NK-92 (cell line): ENCODE measurements around the gene BUB3.

Experiments
- DNase-seq: peaks from one replicate; lab custom pipeline; 2025; ENCODE audit not compliant: unreplicated experiment; lab: John Stamatoyannopoulos, UW

Gene BUB3, protein sequence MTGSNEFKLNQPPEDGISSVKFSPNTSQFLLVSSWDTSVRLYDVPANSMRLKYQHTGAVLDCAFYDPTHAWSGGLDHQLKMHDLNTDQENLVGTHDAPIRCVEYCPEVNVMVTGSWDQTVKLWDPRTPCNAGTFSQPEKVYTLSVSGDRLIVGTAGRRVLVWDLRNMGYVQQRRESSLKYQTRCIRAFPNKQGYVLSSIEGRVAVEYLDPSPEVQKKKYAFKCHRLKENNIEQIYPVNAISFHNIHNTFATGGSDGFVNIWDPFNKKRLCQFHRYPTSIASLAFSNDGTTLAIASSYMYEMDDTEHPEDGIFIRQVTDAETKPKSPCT

DNA sequence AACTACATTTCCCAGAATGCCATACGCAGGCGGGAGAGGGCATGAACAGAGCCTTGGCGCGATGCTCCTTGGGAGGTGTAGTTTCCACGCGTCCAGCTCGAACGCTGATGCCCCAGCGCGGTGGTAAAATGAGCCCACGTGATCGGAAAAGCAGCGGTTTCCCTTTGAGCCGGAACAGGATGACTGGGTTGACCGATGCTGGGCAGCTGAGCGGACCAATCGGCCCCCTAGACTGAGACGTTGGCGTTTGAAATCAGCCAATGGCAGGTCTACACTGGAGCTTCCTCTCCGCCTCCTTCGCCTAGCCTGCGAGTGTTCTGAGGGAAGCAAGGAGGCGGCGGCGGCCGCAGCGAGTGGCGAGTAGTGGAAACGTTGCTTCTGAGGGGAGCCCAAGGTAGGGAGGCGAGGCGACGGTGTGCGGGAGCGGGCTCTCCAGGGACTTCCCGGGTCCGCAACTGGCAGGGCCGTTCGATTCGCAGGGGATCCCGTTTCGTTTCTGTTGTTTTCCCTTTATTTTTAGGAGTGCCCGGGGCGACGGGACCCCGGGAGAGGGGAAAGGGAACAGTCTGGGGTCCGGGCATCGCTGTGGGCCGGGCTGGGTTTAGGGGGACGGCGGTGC, at the start of gene BUB3:
TSS of gene BUB3 (plus strand) at position 311 of the 619 bp plus-strand sequence. CDS start 516 bp downstream, outside the sequence.
- DNase-seq: peak; percentile 48

DNA sequence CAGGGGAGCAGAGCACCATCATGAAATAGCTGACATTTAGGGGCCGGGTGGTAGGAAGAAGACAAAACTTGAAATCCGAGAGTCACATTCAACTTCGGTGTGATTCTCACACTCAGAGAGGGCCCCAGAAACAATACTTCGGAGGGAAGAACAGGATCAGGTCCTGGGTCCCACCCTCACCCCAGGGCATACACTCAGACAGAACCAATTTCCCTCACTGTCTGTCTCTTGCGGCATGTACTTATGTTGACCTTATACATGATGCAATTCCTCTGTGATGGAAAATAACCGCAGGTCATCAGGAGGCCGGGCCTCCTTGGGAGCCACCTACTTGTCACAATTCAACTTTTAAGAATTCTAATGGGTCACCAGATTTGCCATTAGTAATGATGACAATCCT, 44.7 kb upstream of the BUB3 start:
- no peak for DNase-seq

DNA sequence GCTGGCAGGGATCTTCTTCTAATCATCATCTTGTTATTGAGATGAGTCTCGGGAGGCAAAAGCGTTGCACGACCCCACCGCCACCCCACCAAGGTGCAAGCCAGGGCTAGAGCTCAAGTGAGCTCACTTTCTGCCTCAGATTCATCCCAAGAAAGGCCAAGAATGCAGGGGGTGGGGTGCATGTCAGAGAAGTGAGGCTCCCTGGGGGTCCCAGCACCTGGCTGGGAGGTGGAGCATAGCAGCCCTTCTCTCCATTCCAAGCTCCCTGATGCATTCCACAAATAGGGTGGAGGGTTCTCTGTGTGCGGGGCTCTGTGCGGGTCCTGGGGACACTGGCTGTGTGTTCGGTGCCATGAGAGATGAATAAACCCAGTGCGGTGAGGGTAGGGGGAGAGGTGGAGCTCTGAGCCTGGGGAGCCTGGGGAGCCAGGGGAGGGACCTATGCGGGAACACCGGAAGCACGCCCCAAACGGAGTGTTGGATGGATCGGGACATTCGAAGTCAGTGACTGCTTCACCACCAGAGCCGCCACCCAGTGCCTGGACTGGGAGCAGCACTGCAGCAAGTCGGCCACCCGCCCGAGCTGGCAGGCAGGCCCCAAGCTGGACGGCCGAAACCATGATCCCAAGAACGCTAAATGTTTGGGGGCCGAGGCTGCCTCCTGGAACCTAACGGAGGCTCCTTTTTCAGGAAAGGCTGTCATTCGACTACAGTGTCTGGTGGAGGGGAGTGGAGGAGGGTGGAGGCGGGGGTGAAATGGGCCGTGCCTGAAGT, 36.4 kb upstream of the BUB3 start:
- no peak for DNase-seq

DNA sequence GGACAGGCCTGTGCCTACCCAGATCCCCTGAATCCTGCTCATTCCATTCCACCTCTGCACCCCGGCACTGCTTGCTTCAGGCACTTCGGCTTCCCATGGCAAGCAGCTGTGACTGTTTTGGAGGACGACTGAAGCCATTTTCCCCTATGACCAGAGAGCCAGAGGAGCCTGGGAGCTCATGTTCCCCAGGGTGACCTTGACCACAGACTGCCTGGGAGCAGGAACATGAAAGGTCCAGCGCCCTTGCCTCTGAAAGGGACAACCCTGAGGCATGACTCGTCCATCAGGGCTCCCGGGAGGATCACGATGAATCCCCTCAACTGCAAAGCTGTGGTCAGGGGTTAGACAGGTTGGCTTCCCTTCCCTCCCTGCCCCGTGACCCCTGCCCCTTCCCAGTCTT, 35.1 kb upstream of the BUB3 start:
- no peak for DNase-seq

DNA sequence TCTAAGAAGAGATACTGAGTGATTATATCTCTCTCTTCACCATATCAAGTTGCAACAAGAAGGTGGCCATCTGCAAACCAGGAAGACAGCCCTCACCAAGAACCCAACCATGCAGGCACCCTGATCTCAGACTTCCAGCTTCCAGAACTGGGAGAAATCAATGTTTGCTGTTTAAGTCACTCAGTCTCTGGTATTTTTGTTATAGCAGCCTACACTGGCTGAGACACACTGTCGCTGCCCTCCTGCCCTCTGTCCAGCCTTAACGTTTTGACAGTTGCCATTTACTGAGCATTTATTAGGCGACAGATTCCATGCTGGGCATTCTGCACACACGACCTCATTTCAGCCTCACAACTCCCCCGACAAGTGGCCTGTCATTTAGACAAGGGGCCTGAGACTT, 28.0 kb upstream of the BUB3 start:
- DNase-seq: no peak

DNA sequence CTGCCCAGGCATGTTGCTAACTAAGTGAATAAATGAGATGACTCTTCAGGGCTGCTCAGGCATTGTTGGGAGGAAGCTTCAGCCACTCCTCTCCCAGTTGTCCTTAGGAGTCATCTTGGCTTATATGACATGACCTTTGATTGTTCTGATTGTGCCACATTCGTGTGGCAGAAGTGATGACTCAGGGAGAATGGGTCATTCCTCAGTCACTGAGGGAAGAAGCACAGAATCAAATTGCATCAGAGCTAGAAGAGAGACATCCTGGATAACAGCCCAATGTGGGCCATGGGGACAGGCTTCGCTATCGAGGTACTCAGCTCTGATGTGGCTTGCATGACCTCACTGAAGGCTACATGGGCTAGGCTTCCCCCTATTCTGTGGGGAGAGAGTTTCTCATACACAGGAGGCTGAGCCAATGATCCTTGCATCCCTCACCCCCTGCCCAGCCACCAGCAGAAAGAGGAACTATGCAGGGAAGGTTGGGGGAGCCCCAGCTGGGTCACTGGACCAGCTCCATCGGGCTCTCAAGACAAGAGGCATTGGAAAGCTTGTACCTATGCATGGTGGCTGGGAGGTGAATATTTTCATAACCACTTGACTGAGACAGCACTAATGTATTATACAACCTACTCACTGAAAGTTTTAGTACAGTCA, 24.5 kb upstream of the BUB3 start:
- DNase-seq: no peak

DNA sequence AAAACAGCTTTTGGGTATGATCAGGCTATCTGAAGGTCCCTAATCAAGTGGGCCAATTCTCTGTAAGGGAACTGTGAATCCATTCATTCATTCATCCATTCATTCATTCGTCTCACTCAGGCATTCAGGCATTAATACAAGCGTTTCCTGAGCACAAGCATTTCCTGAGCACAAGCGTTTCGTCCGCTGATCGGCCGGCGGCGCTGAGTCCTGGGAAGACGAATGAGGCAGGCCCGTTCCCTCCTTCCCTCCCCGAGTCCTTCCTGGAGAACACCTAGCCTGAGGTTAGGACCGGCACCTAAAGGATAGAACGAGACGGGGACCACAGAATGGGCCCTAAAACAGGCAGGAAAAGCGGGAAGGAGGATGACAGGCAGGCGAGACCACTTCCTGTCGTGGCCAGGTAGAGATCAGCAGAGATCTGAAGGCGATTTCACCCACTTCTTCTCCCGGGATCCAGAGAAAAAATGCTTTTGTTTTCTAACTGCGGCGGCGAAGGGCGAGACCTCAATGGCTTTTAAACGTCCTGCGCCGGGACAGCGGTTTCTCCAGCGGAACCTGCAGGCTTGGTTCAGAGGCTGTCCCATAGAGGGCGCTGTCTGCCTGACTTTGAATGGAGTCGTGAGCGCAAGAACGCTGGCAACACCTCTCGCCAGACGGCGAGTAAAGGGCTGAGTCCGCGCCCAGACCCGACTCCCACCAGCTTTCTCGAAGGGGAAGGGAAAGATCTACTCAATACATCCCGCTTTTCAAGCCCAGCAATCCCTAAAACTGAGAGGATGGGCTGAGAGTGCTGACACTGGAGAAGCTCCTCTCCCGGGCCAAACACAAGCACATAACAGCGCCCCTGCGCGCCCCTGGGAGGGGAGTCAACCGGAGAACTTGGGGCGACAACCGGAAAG, 21.4 kb upstream of the BUB3 start:
- no peak for DNase-seq

DNA sequence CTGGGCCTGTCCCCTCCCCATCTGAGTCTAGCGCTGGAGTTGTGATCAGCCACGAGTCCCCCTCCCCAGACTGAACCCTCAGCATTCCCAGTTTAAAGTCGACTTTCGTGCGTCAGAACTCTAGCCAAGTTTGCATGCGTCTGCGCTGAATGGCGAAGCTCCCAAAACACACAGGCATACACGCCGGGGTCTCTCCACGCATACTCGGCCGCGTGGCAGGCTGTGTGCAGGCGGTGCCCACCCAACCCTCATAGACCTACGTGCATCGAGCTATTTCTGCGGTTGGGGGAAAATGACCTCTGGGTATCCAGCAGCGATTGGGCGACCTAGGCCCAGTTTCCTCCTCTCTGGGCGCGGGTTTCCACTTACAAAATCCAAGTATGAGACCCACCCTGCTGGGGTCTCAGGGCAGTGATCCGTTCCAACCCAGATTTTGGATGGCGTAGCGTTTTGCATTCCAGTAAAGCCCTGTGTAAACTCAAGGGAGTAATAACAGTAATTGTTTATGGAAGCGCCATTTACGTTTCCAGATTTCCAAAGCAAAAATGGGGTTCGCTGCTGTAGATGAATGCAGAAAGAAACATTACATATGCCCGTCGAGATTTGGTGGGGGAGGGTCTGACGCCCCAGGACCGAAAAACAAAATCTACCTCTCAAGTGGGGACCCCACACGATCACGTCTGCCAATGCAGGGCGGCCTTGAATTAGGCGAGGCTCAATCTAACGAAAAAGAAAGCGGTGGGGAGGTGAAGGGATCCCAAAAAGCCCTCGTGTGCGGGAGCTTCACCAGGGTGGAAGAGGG, 20.5 kb upstream of the BUB3 start:
- no peak for DNase-seq

DNA sequence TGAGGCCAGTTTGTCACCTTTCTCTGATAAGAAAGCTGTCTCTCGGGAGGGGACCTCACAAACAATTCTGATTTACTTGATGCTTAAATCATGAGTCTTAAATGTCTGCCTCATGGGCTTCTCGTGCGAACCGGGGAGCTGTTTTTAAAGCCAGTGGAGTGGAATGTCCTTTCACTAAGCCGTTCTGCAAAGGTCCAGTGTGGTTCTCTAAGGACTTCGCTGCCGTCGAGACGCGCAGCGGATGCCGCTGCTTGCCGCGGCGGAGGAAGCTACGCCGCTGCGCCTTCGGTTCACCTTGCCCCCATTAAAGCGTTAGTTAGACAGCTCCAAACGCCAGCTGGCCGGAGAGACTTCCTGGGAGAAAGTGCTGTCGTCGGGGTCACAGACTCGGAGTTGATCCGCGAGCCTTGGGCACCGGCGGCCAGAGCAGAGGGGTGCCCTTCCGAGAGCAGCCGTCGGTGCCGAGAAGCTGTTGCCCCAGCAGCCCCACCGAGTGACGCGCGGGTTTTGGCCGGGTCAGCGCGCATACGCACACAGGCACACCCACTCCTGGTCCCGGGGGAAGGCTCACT, 19.8 kb upstream of the BUB3 start:
- no peak for DNase-seq

DNA sequence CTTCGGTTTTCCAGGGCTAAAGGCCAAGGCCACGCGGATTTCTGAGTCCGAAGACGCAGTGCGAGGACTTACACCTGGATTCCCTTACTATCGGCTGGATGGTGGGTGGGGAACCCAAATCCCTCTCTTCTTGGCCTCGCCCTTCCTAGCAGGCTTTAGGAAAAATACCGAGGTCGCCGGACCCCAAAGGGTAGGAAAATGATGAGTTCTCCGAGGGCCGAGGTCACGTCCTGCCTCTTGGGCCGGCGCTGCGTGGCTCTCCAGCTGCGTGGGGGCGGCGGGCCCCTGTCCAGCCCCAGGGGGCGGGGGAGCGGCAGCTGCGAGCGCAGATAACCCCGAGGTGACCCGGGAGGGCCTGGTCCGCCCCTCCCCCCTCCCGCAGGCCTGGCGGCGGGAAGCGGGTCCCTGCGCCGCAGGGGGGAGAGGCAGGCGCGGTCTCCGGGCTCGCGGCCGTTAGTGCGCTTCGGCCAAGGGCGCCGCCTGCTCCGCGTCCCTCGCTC, 19.2 kb upstream of the BUB3 start:
- DNase-seq: no peak

DNA sequence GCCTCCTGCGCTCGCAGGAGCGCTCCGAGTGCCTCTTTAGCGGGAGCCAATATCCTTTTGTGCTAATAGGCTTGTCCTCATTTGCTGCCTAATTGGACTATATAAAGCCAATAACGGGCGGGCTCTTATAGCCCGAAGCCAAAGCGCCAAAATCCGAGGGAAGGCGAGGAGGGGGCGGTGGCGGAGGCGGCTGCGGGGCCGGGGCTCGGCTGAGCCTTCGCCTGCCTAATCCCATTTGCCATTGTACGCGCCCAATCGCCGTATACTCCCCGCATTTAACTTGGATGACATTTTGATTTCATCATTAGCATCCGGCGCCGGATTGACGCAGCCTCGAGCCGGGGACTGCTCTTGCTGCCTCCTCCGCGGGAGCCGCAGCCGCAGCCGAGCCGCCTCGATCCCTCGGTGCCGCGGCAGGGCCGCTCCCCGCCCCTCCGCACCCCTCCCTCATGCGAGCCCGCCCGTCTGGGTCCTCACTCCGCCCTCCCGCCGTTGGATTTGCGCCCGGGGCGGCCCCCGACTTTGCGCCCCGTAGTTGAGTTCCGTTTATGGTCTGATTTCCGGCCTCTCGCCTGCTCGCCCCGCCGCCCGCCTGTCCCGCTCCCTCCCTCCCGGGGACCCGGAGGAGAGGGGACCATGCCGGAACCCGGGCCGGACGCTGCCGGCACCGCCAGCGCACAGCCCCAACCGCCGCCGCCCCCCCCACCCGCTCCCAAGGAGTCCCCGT, 18.6 kb upstream of the BUB3 start, which contains the start of gene HMX3:
TSS of gene HMX3 (plus strand) at position 556 of the 727 bp plus-strand sequence. CDS start at position 637, 81 bp downstream.
- DNase-seq: no peak

DNA sequence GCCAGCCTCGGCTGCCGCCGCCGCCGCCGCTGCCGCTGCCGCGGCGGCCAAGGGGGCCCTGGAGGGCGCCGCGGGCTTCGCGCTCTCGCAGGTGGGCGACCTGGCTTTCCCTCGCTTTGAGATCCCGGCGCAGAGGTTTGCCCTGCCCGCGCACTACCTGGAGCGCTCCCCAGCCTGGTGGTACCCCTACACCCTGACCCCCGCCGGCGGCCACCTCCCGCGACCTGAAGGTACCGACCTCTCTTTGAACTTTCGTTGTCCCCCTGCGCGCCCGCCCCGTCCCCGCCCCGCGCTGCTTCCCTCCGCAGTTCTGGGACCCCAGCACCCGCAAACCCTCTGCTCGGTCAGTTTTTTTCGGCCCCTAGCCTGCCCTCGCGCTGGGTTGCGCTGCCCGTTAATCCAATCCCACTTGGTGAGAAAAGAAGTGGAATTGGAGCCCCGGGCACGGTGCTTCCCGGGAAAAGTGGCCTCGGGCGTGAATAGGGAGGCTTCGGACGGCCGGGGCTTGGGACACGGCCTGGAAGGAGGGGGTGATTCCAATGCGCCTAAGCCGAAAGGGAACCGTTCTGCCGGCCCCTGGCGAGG, 17.9 kb upstream of the BUB3 start:
- DNase-seq: no peak

DNA sequence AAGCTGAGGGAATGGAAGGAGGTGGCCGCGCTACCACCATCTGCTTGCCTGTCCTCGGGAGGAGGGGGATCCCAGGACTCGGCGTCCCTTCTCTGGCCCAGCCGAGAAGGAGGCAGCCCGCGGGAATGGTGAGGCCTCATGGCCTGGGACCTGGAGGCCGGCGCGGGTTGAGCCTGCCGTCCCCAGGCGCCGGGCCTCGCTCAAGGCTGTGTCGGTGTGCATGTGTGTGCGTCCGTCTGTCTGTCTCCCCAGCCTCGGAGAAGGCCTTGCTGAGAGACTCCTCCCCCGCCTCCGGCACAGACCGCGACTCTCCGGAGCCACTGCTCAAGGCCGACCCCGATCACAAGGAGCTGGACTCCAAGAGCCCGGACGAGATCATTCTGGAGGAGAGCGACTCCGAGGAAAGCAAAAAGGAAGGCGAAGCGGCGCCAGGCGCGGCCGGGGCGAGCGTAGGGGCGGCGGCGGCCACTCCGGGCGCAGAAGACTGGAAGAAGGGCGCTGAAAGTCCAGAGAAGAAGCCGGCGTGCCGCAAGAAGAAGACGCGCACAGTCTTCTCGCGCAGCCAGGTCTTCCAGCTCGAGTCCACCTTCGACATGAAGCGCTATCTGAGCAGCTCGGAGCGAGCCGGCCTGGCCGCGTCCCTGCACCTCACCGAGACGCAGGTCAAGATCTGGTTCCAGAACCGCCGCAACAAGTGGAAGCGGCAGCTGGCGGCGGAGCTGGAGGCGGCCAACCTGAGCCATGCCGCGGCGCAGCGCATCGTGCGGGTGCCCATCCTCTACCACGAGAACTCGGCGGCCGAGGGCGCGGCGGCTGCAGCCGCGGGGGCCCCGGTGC, 17.2 kb upstream of the BUB3 start:
- no peak for DNase-seq

DNA sequence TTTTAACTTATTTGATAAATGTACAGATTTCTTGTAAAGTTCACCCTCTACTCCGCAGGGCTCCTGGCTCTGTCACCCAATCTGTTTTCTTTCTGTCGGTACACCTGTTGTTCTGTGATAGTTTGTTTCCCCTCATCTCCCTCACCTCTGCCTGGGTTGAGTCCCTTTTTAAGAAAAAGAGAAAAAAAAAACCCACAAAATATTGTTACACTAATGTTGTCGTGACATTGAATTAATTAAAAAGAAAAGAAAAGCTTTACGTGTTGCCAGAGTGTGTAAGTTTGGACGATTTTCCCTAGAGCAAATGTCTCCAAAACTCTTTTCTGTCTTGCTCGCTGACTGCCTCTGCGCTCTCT, 15.1 kb upstream of the BUB3 start:
- DNase-seq: no peak

DNA sequence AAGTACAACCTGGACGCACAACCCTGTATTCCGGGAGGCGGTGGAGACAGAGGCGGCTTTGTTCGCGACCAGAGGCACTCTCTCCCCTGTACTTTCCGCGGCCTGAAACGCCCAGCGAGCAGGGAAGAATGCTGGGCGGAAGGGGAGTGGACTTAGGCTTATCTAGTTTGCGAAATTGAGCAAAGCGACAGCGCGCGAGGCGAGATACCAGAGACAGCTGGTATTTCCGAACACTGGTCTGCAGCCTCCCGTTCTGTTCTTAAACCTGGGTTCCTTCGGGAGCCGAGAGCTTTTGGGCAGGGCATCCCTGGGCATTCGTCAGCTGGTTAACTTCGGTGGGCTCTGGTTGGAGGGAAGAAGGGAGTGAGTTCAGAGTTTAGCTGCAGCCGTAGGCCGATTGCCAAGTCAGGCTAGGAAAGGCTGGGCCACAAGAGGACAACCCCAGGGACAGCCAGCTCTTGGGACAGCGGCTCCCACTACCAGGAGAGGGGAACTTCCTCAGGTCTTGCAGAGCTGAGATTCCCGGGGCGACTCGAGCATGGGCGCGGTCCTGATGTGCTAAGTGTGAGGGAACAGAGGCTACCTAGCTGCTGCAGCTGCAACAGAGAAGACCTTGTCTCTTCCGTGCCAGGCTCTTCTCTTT, 14.6 kb upstream of the BUB3 start:
- DNase-seq: no peak

DNA sequence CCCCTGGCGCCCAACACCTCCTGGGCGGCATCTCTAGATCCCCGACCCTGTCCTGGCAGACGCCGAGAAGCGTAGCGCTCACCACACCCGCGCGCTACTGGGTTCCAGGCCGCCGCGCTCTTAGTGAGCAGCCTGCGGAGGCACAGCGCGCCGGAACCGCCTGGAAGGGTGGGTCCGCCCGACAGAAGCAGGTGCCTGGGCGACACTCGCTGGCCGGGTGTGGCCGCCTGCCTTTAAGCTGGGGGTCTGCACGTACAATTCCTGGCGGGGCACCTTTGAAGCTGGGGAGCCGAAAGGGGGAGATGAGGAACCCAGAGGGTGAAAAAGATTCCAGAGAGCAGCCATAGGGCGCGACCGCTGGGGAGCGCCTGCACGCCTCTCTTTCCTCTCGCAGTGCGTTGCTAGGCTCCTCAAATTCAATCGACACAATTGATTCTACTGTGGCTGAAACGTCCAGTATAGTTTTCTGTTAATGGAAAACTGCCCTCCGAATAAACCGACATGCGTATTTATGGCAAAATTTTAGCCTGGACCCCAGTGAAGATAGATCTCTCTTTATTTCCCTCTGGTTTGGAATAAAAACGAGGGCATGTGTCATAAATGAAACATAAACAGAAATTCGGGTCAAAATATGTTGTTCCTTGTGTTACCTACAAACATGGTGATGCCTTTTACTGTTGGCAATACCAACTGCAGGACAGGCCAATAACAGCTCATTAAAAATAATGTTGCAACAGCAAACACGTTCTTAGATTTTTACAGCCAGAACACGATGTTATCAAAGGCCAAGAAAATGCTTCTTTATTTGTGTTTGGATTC, 13.8 kb upstream of the BUB3 start:
- no peak for DNase-seq
